HEK293 (cell line): Measurements from ENCODE around the gene TRIM65.
"Not testable (repeated sequence)": the region's sequence is repeated elsewhere in the genome, so short reads cannot be mapped to it uniquely, and the experiment has no call there.

Experiments used
- CTCF ChIA-PET: fragments of 350-600 bp; formaldehyde crosslinking; extraction: SDS; loops from one replicate; lab custom pipeline; 2021; ENCODE audit warnings: antibody characterized with exemption; lab: Yijun Ruan, JAX
- POLR2A ChIA-PET: fragments of 300-600 bp; formaldehyde crosslinking; extraction: SDS; loops from one replicate; lab custom pipeline; 2020; ENCODE audit warnings: antibody characterized with exemption, inconsistent platforms; lab: Yijun Ruan, JAX
- H3K27ac ChIP-seq: fragments of 200-500 bp; sonication (Bioruptor generic); 2 replicates; pipeline ENCODE4 v1.5.1; 2014; ENCODE audit warnings: low read depth, low read length, control low read depth, inconsistent platforms; ENCODE audit errors: extremely low read depth
- H3K36me3 ChIP-seq, 2 experiments: fragments of 200-500 bp in 1 of 2; sonication (Bioruptor generic) in 1 of 2; 1 replicate in 1 of 2; 2 replicates in 1 of 2; pipeline ENCODE4 v1.5.1; 2014 to 2017; ENCODE audit warnings: inconsistent platforms in 2 of 2, low read length in 2 of 2; ENCODE audit not compliant: control insufficient read depth in 2 of 2, insufficient read depth in 1 of 2
- H3K4me1 ChIP-seq: fragments of 200-500 bp; sonication (Bioruptor generic); 2 replicates; pipeline ENCODE4 v1.5.1; 2014; ENCODE audit warnings: mild to moderate bottlenecking, low read length, inconsistent platforms; ENCODE audit not compliant: control insufficient read depth, insufficient read depth
- H3K4me3 ChIP-seq: 2 replicates; pipeline ENCODE4 v1.5.1; 2011; ENCODE audit warnings: low read depth, mild to moderate bottlenecking, control low read depth, low read length, moderate library complexity
- H3K9me3 ChIP-seq: fragments of 200-500 bp; sonication (Bioruptor generic); 2 replicates; pipeline ENCODE4 v1.5.1; 2014; ENCODE audit warnings: low read depth, low read length, inconsistent platforms; ENCODE audit not compliant: control insufficient read depth, insufficient read depth
- BCL11A ChIP-seq: fragments of 450-650 bp; formaldehyde crosslinking; IDR thresholded peaks from 2 replicates; pipeline ENCODE4 v1.5.1; 2016; ENCODE audit warnings: low read depth, missing biosample characterization, missing genetic modification characterization
- GLIS2 ChIP-seq: fragments of 450-650 bp; formaldehyde crosslinking; IDR thresholded peaks from 2 replicates; pipeline ENCODE4 v1.5.1; 2016; ENCODE audit warnings: missing biosample characterization, missing genetic modification characterization
- KLF9 ChIP-seq: fragments of 450-650 bp; formaldehyde crosslinking; IDR thresholded peaks from 2 replicates; pipeline ENCODE4 v1.5.1; 2016; ENCODE audit warnings: missing biosample characterization, missing genetic modification characterization, low read depth
- PRDM1 ChIP-seq: fragments of 450-650 bp; formaldehyde crosslinking; IDR thresholded peaks from 2 replicates; pipeline ENCODE4; 2016; ENCODE audit warnings: missing biosample characterization, missing genetic modification characterization
- SCRT2 ChIP-seq: fragments of 450-650 bp; formaldehyde crosslinking; IDR thresholded peaks from 2 replicates; pipeline ENCODE4 v1.5.1; 2016; ENCODE audit warnings: missing biosample characterization, missing genetic modification characterization
- SP2 ChIP-seq: fragments of 450-650 bp; formaldehyde crosslinking; IDR thresholded peaks from 2 replicates; pipeline ENCODE4 v1.5.1; 2016; ENCODE audit warnings: missing biosample characterization, missing genetic modification characterization
- ZBTB17 ChIP-seq: fragments of 450-650 bp; formaldehyde crosslinking; IDR thresholded peaks from 2 replicates; pipeline ENCODE4 v1.5.1; 2016; ENCODE audit warnings: missing biosample characterization, missing genetic modification characterization
- ZBTB49 ChIP-seq: fragments of 450-650 bp; formaldehyde crosslinking; IDR thresholded peaks from 2 replicates; pipeline ENCODE4 v1.5.1; 2016; ENCODE audit warnings: missing biosample characterization, missing genetic modification characterization, low read depth
- ZNF121 ChIP-seq: fragments of 450-650 bp; formaldehyde crosslinking; IDR thresholded peaks from 2 replicates; pipeline ENCODE4 v1.5.1; 2016; ENCODE audit warnings: missing biosample characterization, missing genetic modification characterization
- ZNF202 ChIP-seq: fragments of 450-650 bp; formaldehyde crosslinking; IDR thresholded peaks from 2 replicates; pipeline ENCODE4 v1.5.1; 2016; ENCODE audit warnings: missing biosample characterization, missing genetic modification characterization, borderline replicate concordance
- ZNF335 ChIP-seq: fragments of 450-650 bp; formaldehyde crosslinking; conservative IDR thresholded peaks from 2 replicates; pipeline ENCODE4 v1.5.1; 2016; ENCODE audit warnings: missing biosample characterization, missing genetic modification characterization
- ZNF354C ChIP-seq: fragments of 450-650 bp; formaldehyde crosslinking; IDR thresholded peaks from 2 replicates; pipeline ENCODE4 v1.5.1; 2016; ENCODE audit warnings: missing biosample characterization, missing genetic modification characterization, low read depth, borderline replicate concordance
- ZNF362 ChIP-seq: fragments of 450-650 bp; formaldehyde crosslinking; IDR thresholded peaks from 2 replicates; pipeline ENCODE4 v1.5.1; 2016; ENCODE audit warnings: missing biosample characterization, missing genetic modification characterization
- ZNF473 ChIP-seq: fragments of 450-650 bp; formaldehyde crosslinking; IDR thresholded peaks from 2 replicates; pipeline ENCODE4 v1.5.1; 2017; ENCODE audit warnings: missing biosample characterization, missing genetic modification characterization
- ZNF549 ChIP-seq: fragments of 450-650 bp; IDR thresholded peaks from 2 replicates; pipeline ENCODE4 v1.5.1; 2018; ENCODE audit warnings: missing biosample characterization, missing genetic modification characterization, mild to moderate bottlenecking, inconsistent platforms, moderate library complexity
- ZNF561 ChIP-seq: fragments of 450-650 bp; IDR thresholded peaks from 2 replicates; pipeline ENCODE4 v1.5.1; 2018; ENCODE audit warnings: missing biosample characterization, missing genetic modification characterization, borderline replicate concordance
- ZNF626 ChIP-seq: fragments of 450-650 bp; sonication (Bioruptor Pico); formaldehyde crosslinking; IDR thresholded peaks from 2 replicates; pipeline ENCODE4 v1.5.1; 2018; ENCODE audit warnings: missing biosample characterization, missing genetic modification characterization, inconsistent platforms
- ZNF654 ChIP-seq: fragments of 450-650 bp; formaldehyde crosslinking; IDR thresholded peaks from 2 replicates; pipeline ENCODE4 v1.5.1; 2016; ENCODE audit warnings: low read depth, missing biosample characterization, missing genetic modification characterization
- ZNF670 ChIP-seq: fragments of 450-650 bp; formaldehyde crosslinking; IDR thresholded peaks from 2 replicates; pipeline ENCODE4 v1.5.1; 2016; ENCODE audit warnings: missing biosample characterization, missing genetic modification characterization, low read depth

The TRIM65 gene

GRCh38 chr17:75854101-75854748 lies 42.5 kb downstream of the TRIM65 start:
- POLR2A ChIA-PET = interaction anchor here (0.6 to 4.1 kb wide), 19 partner anchors 8 to 371 kb away, joined by 3 to 34 read pairs (median 6); partner anchors contain the start of genes TRIM47 and TRIM65
- CTCF ChIA-PET = interaction anchor here (0.5 to 3.8 kb wide), 8 partner anchors 9 to 164 kb away, joined by 3 to 10 read pairs (median 4); partner anchors contain the start of gene GALK1
- H3K4me3 ChIP-seq = peak overlapping the region; percentile 74
- H3K9me3 ChIP-seq = no peaks in the 10 kb centered on the region
- H3K36me3 ChIP-seq = peaks cover 7 to 24% of the 10 kb centered on the region in 2 experiments
- H3K27ac ChIP-seq = peak overlapping the region; percentile 61
- peaks cover 8% of the 10 kb centered on the region for H3K4me1 ChIP-seq
- TF ChIP-seq ZNF626 = no peak
- no peak for TF ChIP-seq ZNF654 (tag by site-specific recombination)
- peak; percentile 90 for TF ChIP-seq SCRT2 (tag by site-specific recombination)
- peak; percentile 66 for TF ChIP-seq ZNF335 (tag by site-specific recombination)
- TF ChIP-seq ZNF549 (tag by site-specific recombination) = no peak
- TF ChIP-seq PRDM1 (tag by site-specific recombination) = 0 out of 2 replicates have a peak, but pooled peaks have one; percentile 15
- TF ChIP-seq KLF9 (tag by site-specific recombination) = no peak
- no peak for TF ChIP-seq BCL11A (tag by site-specific recombination)
- peak; percentile 52; the same call in 1 of the 2 replicates for TF ChIP-seq ZBTB17 (tag by site-specific recombination)

GRCh38 chr17:75853433-75853832 lies 43.3 kb downstream of the TRIM65 start:
- Histone ChIP-seq H3K36me3 (peaks cover 7 to 32% of the 10 kb centered on the region in 2 experiments), H3K4me3 (no peak overlapping the region), H3K9me3 (no peaks in the 10 kb centered on the region), H3K27ac (no peak overlapping the region), H3K4me1 (peaks cover 8% of the 10 kb centered on the region)
- TF ChIP-seq ZNF354C (no peak), ZNF202 (tag by site-specific recombination) (no peak), ZNF362 (tag by site-specific recombination) (no peak), ZNF121 (no peak), ZBTB49 (tag by site-specific recombination) (no peak), ZNF473 (no peak), ZNF561 (no peak), GLIS2 (no peak), ZNF670 (tag by site-specific recombination) (no peak), SP2 (tag by site-specific recombination) (no peak)
- ChIA-PET POLR2A (interaction anchor here (0.6 to 4.1 kb wide), 5 partner anchors 9 to 77 kb away, joined by 4 to 34 read pairs (median 5); partner anchors contain the start of gene TRIM47), CTCF (interaction anchor here (0.5 to 3.8 kb wide), 4 partner anchors 8 to 88 kb away, joined by 3 to 10 read pairs (median 4); partner anchors contain the start of gene GALK1)

GRCh38 chr17:75851693-75851991 lies 45.1 kb downstream of the TRIM65 start:
- CTCF ChIA-PET = interaction anchor here (2.5 to 3.8 kb wide), 2 partner anchors 10 to 22 kb away, joined by 10 to 12 read pairs; no protein-coding TSS in a partner anchor
- H3K4me3 ChIP-seq, POLR2A ChIA-PET, H3K27ac ChIP-seq, H3K9me3 ChIP-seq, H3K4me1 ChIP-seq: not testable (repeated sequence)
- H3K36me3 ChIP-seq = peaks cover 7 to 49% of the 10 kb centered on the region in 2 experiments
